Glomerular visceral epithelial cell (primary cell): Measurements from ENCODE around the gene FTSJ1.
A peak's percentile ranks its signal among the peaks of the same experiment; 100 is the strongest.
"Not testable (repeated sequence)": the region's sequence is repeated elsewhere in the genome, so short reads cannot be mapped to it uniquely, and the experiment has no call there.

Experiments
- DNase-seq: peaks from one replicate; pipeline ENCODE4 v3.0.0-alpha.2; 2016; ENCODE audit errors: extremely low spot score

Gene FTSJ1

DNA sequence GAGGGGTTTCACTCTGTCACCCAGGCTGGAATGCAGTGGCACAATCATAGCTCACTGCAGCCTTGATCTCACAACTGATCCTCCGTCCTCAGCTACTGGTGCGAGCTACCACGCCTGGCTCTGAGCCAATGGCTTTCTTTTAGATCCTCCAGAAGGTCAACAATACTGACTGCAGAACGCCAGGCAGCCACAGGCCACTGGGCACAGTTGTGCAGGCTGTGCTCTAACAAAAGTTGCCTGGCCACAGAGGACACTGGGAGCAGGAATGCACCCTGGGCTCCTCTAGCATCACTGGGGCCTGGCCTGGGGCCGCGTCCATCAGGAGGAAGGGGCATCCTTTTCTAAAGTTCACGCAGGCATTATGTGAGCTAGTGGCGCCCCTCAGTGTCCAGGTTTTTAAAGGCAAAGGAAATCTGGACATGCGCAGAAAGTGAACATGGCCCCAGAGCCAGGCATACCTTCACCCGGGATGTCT is 17.9 kb downstream of the FTSJ1 start:
- peak; percentile 47 for DNase-seq

GRCh38 chrX:48496660-48497059 is 20.7 kb downstream of the FTSJ1 start:
- no peak for DNase-seq

GRCh38 chrX:48497871-48498270 is 21.9 kb downstream of the FTSJ1 start:
- DNase-seq: no peak

DNA sequence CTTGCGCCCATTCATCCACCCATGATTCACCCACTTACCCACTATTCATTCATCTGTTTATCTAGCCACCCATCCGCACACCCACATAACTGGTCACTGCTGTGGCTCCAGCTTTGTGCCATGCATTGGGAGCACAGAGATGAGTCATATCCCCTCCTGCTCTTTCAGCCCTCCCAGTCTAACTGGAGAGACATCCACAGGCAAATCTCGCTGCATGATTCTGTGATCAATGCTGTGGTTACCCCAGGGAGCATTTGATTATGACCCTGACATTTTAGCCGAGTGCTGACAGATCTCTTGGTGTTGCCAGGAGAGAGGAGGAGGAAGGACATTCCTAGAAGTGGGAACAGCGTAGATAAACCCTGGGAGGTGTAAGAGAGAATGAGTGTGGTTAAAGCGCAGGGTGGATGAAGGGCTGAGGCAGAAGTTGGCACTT is 22.4 kb downstream of the FTSJ1 start:
- peak; percentile 95 for DNase-seq

DNA sequence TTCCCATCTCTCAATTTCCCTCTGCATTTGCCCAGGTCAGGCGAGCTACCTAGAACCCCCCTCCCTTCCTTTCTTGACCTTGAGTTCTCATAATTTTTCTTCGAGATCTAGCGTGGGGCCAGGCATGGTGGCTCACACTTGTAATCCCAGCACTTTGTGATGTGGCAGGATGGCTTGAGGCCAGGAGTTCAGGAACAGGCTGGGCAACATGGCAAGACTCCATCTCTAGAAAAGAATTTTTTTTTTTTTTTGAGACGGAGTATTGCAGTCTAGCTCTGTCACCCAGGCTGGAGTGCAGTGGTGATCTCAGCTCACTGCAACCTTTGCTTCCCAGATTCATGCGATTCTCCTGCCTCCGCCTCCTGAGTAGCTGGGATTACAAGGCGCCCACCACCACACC is 28.3 kb downstream of the FTSJ1 start:
- no peak for DNase-seq

DNA sequence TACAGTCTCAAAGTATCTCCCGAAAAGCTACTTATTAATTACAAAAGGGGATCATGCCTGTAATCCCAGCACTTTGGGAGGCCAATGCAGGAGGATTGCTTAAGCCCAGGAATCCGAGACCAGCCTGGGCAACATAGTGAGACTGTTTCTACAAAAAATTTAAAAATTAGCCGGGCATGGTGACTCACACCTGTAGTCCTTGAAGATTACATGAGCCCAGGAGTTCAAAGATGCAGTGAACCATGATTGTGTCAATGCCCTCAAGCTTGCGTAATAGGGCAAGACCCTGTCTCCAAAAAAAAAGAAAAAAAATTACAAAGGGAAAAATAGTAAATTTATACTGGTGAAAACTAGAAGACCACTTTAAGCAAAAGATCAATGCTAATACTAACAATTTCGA is 29.5 kb downstream of the FTSJ1 start:
- peak; percentile 43 for DNase-seq

DNA sequence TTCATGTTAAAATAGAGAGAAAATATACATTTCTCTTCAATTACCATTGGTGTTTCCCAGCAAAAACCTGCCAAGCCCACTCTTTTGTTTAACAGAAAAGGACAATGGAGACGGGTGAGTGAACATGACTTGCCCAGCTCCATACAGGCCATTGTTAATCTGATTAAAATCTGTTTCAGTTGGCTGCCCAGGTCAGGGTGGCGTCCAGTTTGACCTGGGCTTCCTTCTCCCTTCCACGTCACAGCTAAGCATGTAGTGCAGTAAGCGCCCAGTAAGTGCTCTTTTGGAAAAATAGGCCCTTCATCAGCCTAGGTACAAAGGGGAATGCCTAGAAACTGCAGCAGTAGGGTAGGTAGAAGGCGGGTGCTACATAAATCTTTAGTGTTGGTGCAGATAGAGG is 31.2 kb downstream of the FTSJ1 start:
- DNase-seq: no peak

- peak; percentile 72 for DNase-seq
These were observed 32.6 kb downstream of the FTSJ1 start, which contains the start of gene PORCN for GRCh38 chrX:48508400-48509244. PORCN (plus strand) TSS chrX:48508992; CDS start chrX:48509821, 829 bp downstream.

- DNase-seq: no peak
These were observed 33.2 kb downstream of the FTSJ1 start for GRCh38 chrX:48509245-48509590.

DNA sequence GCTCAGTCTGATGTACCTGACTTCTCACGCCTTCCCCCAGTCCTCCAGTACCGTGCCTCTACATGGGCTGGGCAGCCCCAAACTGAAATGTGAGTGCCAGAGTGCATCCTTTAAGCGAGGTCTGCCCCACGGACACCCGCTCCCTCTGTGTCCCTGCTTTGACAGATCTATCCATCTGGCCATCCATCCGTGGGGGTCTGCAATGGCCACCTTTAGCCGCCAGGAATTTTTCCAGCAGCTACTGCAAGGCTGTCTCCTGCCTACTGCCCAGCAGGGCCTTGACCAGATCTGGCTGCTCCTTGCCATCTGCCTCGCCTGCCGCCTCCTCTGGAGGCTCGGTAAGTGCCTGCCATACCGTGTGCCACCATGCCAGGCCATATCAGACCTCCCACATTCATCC is 33.6 kb downstream of the FTSJ1 start:
- no peak for DNase-seq

DNA sequence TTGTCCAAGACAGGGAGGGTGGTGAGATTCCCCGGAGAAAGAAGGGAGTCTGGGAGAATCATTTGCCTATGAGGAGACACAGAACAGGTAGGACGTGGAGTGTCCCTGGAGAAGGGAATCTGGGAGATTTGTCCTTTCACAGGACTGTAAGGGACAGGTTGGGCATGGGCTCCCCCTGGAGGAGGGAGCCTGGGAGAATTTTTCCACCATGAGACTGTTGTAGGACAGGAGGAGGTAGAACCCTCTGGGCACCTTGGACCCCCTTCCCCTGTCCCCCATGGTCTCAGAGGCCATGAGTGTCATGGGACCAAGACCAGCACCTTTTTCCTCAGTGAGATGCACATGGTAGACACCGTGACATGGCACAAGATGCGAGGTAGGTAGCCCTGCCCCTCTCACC is 35.6 kb downstream of the FTSJ1 start:
- DNase-seq: no peak

- no peak for DNase-seq
These were observed 36.5 kb downstream of the FTSJ1 start for GRCh38 chrX:48512371-48512935.

GRCh38 chrX:48513670-48514069 is 37.7 kb downstream of the FTSJ1 start:
- no peak for DNase-seq

GRCh38 chrX:48514126-48514806 is 38.3 kb downstream of the FTSJ1 start:
- DNase-seq: no peak

GRCh38 chrX:48514868-48515460 is 39.0 kb downstream of the FTSJ1 start:
- DNase-seq: no peak

DNA sequence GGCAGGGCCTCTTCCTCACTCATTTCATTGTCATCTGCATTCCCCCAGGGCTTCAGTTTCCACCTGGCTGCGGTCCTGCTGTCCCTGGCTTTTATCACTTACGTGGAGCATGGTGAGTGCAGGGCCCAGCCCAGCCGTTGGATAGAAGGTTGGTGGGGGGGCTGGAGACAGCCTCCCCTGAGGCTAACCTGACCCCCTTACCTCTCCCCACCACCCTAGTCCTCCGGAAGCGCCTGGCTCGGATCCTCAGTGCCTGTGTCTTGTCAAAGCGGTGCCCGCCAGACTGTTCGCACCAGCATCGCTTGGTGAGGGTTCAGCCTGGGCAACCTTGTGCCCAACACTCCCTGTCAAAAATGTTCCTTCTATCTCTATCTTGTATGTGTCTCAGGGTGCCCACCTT is 39.8 kb downstream of the FTSJ1 start:
- no peak for DNase-seq

- no peak for DNase-seq
These were observed 40.3 kb downstream of the FTSJ1 start for GRCh38 chrX:48516285-48516684.

GRCh38 chrX:48516987-48517386 is 41.0 kb downstream of the FTSJ1 start:
- DNase-seq: no peak

- not testable (repeated sequence) for DNase-seq
These were observed 43.5 kb downstream of the FTSJ1 start for GRCh38 chrX:48519481-48519880.

DNA sequence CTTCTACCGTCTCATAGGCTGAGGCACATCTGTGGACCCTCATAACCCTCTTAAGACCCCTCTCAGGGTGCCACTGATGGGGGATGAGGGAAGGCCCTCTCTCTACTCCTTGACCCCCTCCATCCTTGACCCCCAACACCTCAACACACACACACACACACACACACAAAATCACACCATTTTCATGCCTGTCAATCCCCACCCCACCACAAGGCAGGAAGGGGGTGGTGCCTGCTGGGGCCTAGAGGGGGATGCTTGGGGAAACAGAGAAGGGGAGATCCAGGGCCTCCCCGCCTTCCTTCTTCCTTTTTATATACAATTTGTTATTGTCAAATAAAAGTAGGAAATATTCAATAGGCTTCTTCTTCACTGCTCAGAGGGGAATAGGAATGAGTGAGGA is 44.5 kb downstream of the FTSJ1 start:
- DNase-seq: no peak

DNA sequence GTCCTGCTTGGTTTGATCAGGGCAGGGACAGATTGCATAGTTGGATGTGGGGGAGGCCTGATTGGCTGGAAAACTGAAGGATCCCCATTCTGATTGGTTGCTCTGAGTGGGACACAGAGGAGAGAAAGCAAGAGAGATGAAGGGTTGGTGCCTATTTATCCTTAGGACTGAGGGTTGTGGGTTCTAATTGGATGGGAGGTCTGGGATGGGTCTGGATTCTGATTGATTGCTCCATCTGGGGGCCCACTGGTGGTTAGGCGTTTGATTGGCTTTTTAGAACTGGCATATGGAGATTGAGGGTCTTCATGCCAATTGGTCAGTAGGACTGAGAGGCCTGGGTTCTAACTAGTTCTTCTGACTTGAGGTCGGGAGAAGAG is 45.0 kb downstream of the FTSJ1 start:
- no peak for DNase-seq
